Measurements from ENCODE around the gene TAF10. TPM values are rescaled to one million over a fixed set of nuclear protein-coding genes. Genes with fewer than 3 reads are reported as not detected.

The TAF10 gene
- polyA plus RNA-seq, 4 donors, result 62.6 to 133 (median 105) TPM

DNA sequence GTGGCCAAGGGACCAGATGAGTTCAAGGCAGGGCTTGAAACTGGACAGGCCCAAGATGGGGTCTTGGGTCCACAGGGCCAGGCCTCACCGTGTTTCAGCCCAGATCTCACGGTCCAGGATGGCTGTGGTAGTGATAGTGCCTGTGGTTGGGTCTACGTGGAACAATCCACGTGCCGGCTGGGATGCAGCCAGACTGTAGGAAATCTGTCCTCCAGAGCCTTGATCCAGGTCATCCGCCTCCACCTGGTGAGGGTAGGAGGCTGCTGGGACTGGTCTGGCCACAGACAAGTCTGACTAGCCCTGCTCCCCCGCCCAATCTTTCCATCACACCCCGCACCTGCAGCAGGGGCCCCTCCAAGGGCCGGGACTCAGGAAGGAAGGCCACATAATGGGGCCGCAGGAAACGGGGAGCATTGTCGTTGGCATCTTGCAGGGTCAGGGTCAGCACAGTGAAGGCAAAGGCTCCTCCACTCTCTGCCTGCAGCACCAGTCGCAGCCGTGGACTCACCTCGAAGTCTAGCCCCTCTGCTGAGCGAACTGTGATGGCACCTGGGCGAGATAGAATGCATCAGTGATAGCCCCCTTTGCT is 13.9 kb upstream of the TAF10 start:
- Histone ChIP-seq H3K4me1 (ENCODE audit: control insufficient read depth in 3 of 3, insufficient read depth in 2 of 3, low read depth in 1 of 3, low read length in 2 of 3) (peaks cover 0 to 22% (median 2%) of the 10 kb centered on the region in 3 donors), H3K36me3 (ENCODE audit: control insufficient read depth in 3 of 3, insufficient read depth in 2 of 3, low read depth in 1 of 3, low read length in 3 of 3) (peaks cover 0 to 67% (median 0%) of the 10 kb centered on the region in 3 donors), H3K4me3 (ENCODE audit: low read depth in 1 of 3, low read length in 3 of 3) (no peak overlapping the region), H3K27me3 (ENCODE audit: control insufficient read depth in 3 of 3, insufficient read depth in 3 of 3, low read length in 3 of 3) (no peaks in the 10 kb centered on the region), H3K9me3 (ENCODE audit: control insufficient read depth in 2 of 2, insufficient read depth in 1 of 2, low read depth in 1 of 2, low read length in 1 of 2) (peaks cover 0 to 5% of the 10 kb centered on the region in 2 donors), H3K27ac (ENCODE audit: low read depth in 1 of 3, low read length in 2 of 3) (no peak overlapping the region)
- DNase-seq (no peak), FAIRE-seq (no peak)
- 89 to 94% (median 90%) methylated on average over 17 of the region's 17 CpGs for whole genome bisulfite sequencing, 3 donors

DNA sequence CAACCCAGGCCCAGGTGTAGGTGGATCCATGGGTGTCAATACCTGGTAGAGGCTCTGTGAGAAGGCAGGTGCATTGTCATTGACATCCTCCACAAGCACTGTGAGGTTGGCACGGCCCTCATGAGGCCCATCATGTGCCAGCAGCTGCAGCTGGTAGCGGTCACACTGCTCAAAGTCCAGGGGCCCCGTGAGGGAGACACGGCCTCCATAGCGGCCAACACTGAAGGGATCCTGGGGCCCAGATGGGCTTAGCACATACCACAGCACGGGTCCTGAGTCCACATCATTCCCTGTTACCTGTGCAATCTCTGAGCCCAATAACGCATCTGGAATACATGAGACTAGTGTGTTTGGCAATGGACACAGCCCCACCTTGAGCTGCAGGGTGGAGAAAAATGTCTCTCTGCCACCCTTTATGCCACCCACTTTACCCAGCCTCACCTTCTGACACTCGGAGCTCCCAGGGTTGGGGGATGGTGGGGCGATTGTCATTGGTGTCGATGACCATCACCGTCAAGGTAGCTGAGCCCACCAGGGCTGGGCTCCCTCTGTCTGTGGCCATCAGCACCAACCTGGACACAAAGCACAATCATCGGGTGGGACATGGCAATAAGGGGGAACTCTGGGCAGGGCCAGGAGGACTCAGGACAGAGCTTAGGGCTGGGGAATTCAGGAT is 13.3 kb upstream of the TAF10 start:
- Histone ChIP-seq H3K27me3 (ENCODE audit: control insufficient read depth in 3 of 3, insufficient read depth in 3 of 3, low read length in 3 of 3) (no peaks in the 10 kb centered on the region), H3K4me3 (ENCODE audit: low read depth in 1 of 3, low read length in 3 of 3) (no peak overlapping the region), H3K9me3 (ENCODE audit: control insufficient read depth in 2 of 2, insufficient read depth in 1 of 2, low read depth in 1 of 2, low read length in 1 of 2) (peaks cover 0 to 5% of the 10 kb centered on the region in 2 donors), H3K4me1 (ENCODE audit: control insufficient read depth in 3 of 3, insufficient read depth in 2 of 3, low read depth in 1 of 3, low read length in 2 of 3) (peaks cover 0 to 21% (median 2%) of the 10 kb centered on the region in 3 donors), H3K27ac (ENCODE audit: low read depth in 1 of 3, low read length in 2 of 3) (no peak overlapping the region), H3K36me3 (ENCODE audit: control insufficient read depth in 3 of 3, insufficient read depth in 2 of 3, low read depth in 1 of 3, low read length in 3 of 3) (peaks cover 0 to 66% (median 0%) of the 10 kb centered on the region in 3 donors)
- no peak for FAIRE-seq
- DNase-seq, result peak in 1 of 2 donors; percentile 65
- 43 to 73% (median 53%) methylated on average over 12 of the region's 12 CpGs for WGBS, 3 donors

DNA sequence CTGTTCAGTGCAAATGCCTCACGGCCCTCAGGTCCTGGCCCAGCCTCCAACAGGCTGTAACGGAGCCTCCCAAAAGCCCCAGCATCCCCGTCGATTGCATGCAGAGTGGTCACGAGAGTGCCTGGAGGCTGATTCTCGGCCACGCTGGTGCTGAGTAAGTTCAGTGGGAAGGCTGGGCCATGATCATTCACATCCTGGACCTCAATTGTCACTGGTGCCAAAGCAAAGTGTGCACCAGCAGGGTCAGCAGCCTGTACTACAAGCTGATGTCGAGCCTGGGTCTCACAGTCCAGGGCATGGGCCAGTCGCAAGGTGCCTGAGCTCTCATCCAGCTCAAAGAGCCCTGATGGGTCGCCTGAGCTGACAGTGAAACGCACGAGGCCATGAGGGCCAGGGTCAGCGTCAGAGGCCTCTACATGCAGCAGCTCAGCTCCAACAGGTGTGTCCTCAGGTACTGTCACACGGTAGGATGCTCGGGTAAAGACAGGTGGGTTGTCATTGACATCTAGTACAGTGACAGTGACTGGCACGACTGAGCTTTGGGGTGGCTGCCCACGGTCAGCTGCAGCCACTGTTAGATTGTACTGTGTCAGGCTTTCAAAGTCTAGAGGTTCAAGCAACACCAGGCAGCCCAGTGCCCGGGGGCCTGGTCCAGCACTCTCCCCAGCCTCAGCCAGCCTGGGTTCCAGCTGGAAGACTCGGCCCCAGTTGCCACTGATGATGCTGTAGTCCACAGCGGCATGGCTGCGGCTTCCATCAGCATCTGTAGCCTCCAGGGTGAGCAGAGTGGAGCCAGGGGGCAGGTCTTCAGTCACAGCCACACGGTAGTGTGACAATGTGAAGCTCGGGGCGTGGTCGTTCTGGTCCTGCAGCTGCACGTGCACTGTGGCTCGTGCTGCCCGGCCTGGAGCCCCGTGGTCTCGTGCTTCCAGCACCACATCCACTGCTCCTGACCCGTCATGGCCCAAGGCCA is 11.7 kb upstream of the TAF10 start:
- no peak for DNase-seq
- H3K36me3 ChIP-seq (ENCODE audit: control insufficient read depth in 3 of 3, insufficient read depth in 2 of 3, low read depth in 1 of 3, low read length in 3 of 3), result peaks cover 0 to 57% (median 0%) of the 10 kb centered on the region in 3 donors

DNA sequence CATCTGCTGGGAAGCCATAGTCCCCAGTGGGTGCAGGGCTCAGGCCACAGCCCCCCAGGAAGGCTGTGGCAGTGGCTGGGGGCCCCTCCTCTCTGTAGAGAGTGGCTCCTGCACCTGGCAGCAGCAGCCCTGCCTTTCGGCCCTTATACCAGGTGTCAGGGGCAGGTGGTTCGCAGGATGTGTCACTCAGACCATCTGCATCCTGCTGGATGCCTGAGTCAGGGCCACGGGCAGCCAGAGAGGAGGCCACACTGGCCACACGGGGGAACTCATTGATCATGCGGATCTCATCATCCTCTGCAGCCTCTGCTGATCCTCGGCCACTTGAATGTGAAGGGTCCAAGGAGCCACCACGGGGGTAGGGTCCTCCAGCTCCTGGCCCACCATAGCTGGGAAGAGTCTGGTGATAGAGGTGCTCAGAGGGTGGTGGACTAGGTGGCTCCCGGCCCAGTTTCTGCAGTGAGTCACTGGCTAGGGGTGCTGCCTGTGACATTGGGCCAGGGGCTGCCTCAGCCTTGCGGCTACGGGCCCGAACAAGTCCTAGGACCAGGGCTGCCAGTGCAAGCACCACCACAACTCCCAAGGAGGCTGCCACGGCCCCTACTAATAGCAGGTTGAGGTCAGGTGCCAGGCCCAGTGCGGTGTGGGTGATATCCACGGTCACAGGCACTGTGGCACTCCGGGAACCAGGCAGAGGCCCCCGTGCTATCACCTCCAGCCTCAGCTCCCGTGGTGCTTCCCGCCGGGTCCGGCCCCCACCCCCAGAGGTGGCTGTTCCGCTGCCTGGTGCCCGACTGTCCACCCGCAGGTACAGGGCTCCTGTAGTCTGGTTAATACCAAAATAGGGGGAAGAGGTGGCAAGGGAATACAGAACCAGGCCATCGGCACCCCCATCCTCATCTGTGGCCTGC is 10.5 kb upstream of the TAF10 start:
- Histone ChIP-seq H3K36me3 (ENCODE audit: control insufficient read depth in 3 of 3, insufficient read depth in 2 of 3, low read depth in 1 of 3, low read length in 3 of 3) (peaks cover 0 to 54% (median 0%) of the 10 kb centered on the region in 3 donors), H3K27me3 (ENCODE audit: control insufficient read depth in 3 of 3, insufficient read depth in 3 of 3, low read length in 3 of 3) (no peaks in the 10 kb centered on the region), H3K9me3 (ENCODE audit: control insufficient read depth in 2 of 2, insufficient read depth in 1 of 2, low read depth in 1 of 2, low read length in 1 of 2) (no peaks in the 10 kb centered on the region), H3K27ac (ENCODE audit: low read depth in 1 of 3, low read length in 2 of 3) (no peak overlapping the region), H3K4me3 (ENCODE audit: low read depth in 1 of 3, low read length in 3 of 3) (no peak overlapping the region), H3K4me1 (ENCODE audit: control insufficient read depth in 3 of 3, insufficient read depth in 2 of 3, low read depth in 1 of 3, low read length in 2 of 3) (peaks cover 2 to 31% (median 4%) of the 10 kb centered on the region in 3 donors)
- no peak for FAIRE-seq
- 82 to 86% (median 86%) methylated on average over 23 to 24 of the region's 24 CpGs for WGBS, 3 donors
- no peak for DNase-seq

More for the DNA sequence above, 11.7 kb upstream of the TAF10 start:
- no peak overlapping the region for H3K4me3 ChIP-seq (ENCODE audit: low read depth in 1 of 3, low read length in 3 of 3)
- no peaks in the 10 kb centered on the region for H3K9me3 ChIP-seq (ENCODE audit: control insufficient read depth in 2 of 2, insufficient read depth in 1 of 2, low read depth in 1 of 2, low read length in 1 of 2)
- FAIRE-seq, result no peak
- no peak overlapping the region for H3K27ac ChIP-seq (ENCODE audit: low read depth in 1 of 3, low read length in 2 of 3)
- peaks cover 0 to 20% (median 2%) of the 10 kb centered on the region in 3 donors for H3K4me1 ChIP-seq (ENCODE audit: control insufficient read depth in 3 of 3, insufficient read depth in 2 of 3, low read depth in 1 of 3, low read length in 2 of 3)
- 85 to 88% (median 87%) methylated on average over 31 of the region's 31 CpGs for WGBS, 3 donors
- H3K27me3 ChIP-seq (ENCODE audit: control insufficient read depth in 3 of 3, insufficient read depth in 3 of 3, low read length in 3 of 3), result no peaks in the 10 kb centered on the region

GRCh38 chr11:6621711-6622211 is 9.7 kb upstream of the TAF10 start:
- FAIRE-seq (no peak), DNase-seq (no peak)
- H3K4me3 ChIP-seq (ENCODE audit: low read depth in 1 of 3, low read length in 3 of 3), result no peak overlapping the region
- no peaks in the 10 kb centered on the region for H3K9me3 ChIP-seq (ENCODE audit: control insufficient read depth in 2 of 2, insufficient read depth in 1 of 2, low read depth in 1 of 2, low read length in 1 of 2)
- H3K4me1 ChIP-seq (ENCODE audit: control insufficient read depth in 3 of 3, insufficient read depth in 2 of 3, low read depth in 1 of 3, low read length in 2 of 3), result peaks cover 2 to 35% (median 3%) of the 10 kb centered on the region in 3 donors
- 85 to 90% (median 87%) methylated on average over 16 of the region's 16 CpGs for WGBS, 3 donors
- no peaks in the 10 kb centered on the region for H3K27me3 ChIP-seq (ENCODE audit: control insufficient read depth in 3 of 3, insufficient read depth in 3 of 3, low read length in 3 of 3)
- H3K36me3 ChIP-seq (ENCODE audit: control insufficient read depth in 3 of 3, insufficient read depth in 2 of 3, low read depth in 1 of 3, low read length in 3 of 3), result peaks cover 0 to 54% (median 0%) of the 10 kb centered on the region in 3 donors
- no peak overlapping the region for H3K27ac ChIP-seq (ENCODE audit: low read depth in 1 of 3, low read length in 2 of 3)

DNA sequence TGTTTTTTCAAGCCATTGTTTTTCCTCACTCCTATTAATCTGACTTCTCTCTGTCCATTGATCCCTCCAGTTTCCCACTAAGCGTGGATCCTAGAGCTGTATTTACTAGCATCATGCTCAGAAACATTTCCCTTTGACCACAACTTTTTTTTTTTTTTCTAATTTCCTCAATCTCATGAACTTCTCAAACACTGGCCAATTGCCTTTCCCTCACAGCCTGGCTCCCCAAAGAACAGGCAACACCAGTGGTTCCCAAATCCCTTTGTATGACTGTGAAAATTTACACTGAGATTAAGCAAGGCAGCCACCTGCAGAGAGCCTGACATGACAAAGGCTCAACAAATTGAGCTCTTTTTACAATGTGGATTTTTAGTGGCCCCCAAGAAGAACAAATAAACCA is 8.6 kb upstream of the TAF10 start:
- Histone ChIP-seq H3K27ac (ENCODE audit: low read depth in 1 of 3, low read length in 2 of 3) (no peak overlapping the region), H3K4me3 (ENCODE audit: low read depth in 1 of 3, low read length in 3 of 3) (no peak overlapping the region), H3K9me3 (ENCODE audit: control insufficient read depth in 2 of 2, insufficient read depth in 1 of 2, low read depth in 1 of 2, low read length in 1 of 2) (no peaks in the 10 kb centered on the region), H3K36me3 (ENCODE audit: control insufficient read depth in 3 of 3, insufficient read depth in 2 of 3, low read depth in 1 of 3, low read length in 3 of 3) (peaks cover 0 to 54% (median 0%) of the 10 kb centered on the region in 3 donors), H3K4me1 (ENCODE audit: control insufficient read depth in 3 of 3, insufficient read depth in 2 of 3, low read depth in 1 of 3, low read length in 2 of 3) (peaks cover 2 to 29% (median 3%) of the 10 kb centered on the region in 3 donors), H3K27me3 (ENCODE audit: control insufficient read depth in 3 of 3, insufficient read depth in 3 of 3, low read length in 3 of 3) (no peaks in the 10 kb centered on the region)
- DNase-seq (no peak), FAIRE-seq (no peak)
- 54 to 97% (median 84%) methylated on average over 1 of the region's 1 CpG for WGBS, 3 donors

- Histone ChIP-seq H3K27me3 (ENCODE audit: control insufficient read depth in 3 of 3, insufficient read depth in 3 of 3, low read length in 3 of 3) (no peaks in the 10 kb centered on the region), H3K9me3 (ENCODE audit: control insufficient read depth in 2 of 2, insufficient read depth in 1 of 2, low read depth in 1 of 2, low read length in 1 of 2) (no peaks in the 10 kb centered on the region), H3K36me3 (ENCODE audit: control insufficient read depth in 3 of 3, insufficient read depth in 2 of 3, low read depth in 1 of 3, low read length in 3 of 3) (peaks cover 0 to 54% (median 0%) of the 10 kb centered on the region in 3 donors), H3K27ac (ENCODE audit: low read depth in 1 of 3, low read length in 2 of 3) (peak within 1 kb of the TSS; percentile 45 to 89 (median 85)), H3K4me3 (ENCODE audit: low read depth in 1 of 3, low read length in 3 of 3) (peak within 1 kb of the TSS; percentile 56 to 99 (median 65)), H3K4me1 (ENCODE audit: control insufficient read depth in 3 of 3, insufficient read depth in 2 of 3, low read depth in 1 of 3, low read length in 2 of 3) (peaks cover 2 to 19% (median 3%) of the 10 kb centered on the region in 3 donors)
- 0% methylated on average over 16 of the region's 16 CpGs for WGBS, 3 donors
- peak; percentile 96 to 97 for DNase-seq
- FAIRE-seq, result no peak
These were observed 7.2 kb upstream of the TAF10 start, which contains the start of gene TPP1 for GRCh38 chr11:6619004-6619745. TSS of gene TPP1 (minus strand) at chr11:6619422. CDS start at chr11:6619400, 22 bp downstream.
